DOHH2 (cell line): ENCODE data around the gene NDUFAB1.

ENCODE experiments used
- H3F3A ChIP-seq: fragments of 200-600 bp; sonication (generic), shearing (Covaris generic); 2 replicates; pipeline ENCODE4 v1.6.0; 2016; ENCODE audit warnings: antibody characterized with exemption, mild to moderate bottlenecking; ENCODE audit not compliant: control insufficient read depth, insufficient read depth
- H3K27ac ChIP-seq: fragments of 200-600 bp; sonication (generic); 2 replicates; pipeline ENCODE4 v1.5.1; 2014; ENCODE audit warnings: low read depth, mild to moderate bottlenecking, low read length, moderate library complexity
- H3K27me3 ChIP-seq: fragments of 200-600 bp; sonication (generic); 2 replicates; pipeline ENCODE4 v1.6.1; 2014; ENCODE audit warnings: mild to moderate bottlenecking, low read length, mixed read lengths; ENCODE audit not compliant: control insufficient read depth
- H3K36me3 ChIP-seq: fragments of 200-600 bp; sonication (generic); 2 replicates; pipeline ENCODE4 v1.6.1; 2014; ENCODE audit warnings: mild to moderate bottlenecking, low read length, moderate library complexity, mixed read lengths; ENCODE audit not compliant: control insufficient read depth
- H3K4me1 ChIP-seq: fragments of 200-600 bp; sonication (generic); 2 replicates; pipeline ENCODE4 v1.6.1; 2014; ENCODE audit warnings: mild to moderate bottlenecking, low read length, mixed read lengths; ENCODE audit not compliant: control insufficient read depth
- H3K4me2 ChIP-seq: fragments of 200-600 bp; sonication (generic); 2 replicates; pipeline ENCODE4 v1.6.0; 2014; ENCODE audit warnings: mild to moderate bottlenecking, low read length, moderate library complexity
- H3K4me3 ChIP-seq: fragments of 200-600 bp; sonication (generic); 2 replicates; pipeline ENCODE4 v1.5.1; 2014; ENCODE audit warnings: mild to moderate bottlenecking, low read length, mixed read lengths
- H3K79me2 ChIP-seq: fragments of 200-600 bp; sonication (generic); 2 replicates; pipeline ENCODE4 v1.6.1; 2014; ENCODE audit warnings: mild to moderate bottlenecking, low read length, mixed read lengths; ENCODE audit not compliant: control insufficient read depth
- H3K9me2 ChIP-seq: fragments of 200-600 bp; sonication (generic); replicated peaks from 2 replicates; pipeline ENCODE4 v1.6.1; 2014; ENCODE audit warnings: mild to moderate bottlenecking, low read length, mixed read lengths; ENCODE audit not compliant: control insufficient read depth
- H3K9me3 ChIP-seq: fragments of 200-600 bp; sonication (generic); 2 replicates; pipeline ENCODE4 v1.6.1; 2014; ENCODE audit warnings: antibody characterized with exemption, low read length, mixed read lengths; ENCODE audit not compliant: control insufficient read depth, insufficient read depth
- H4K20me1 ChIP-seq: fragments of 200-600 bp; sonication (generic); 2 replicates; pipeline ENCODE4 v1.6.0; 2014; ENCODE audit warnings: low read depth, mild to moderate bottlenecking, antibody characterized with exemption, low read length, moderate library complexity; ENCODE audit not compliant: control insufficient read depth, insufficient read depth
- CTCF ChIP-seq: fragments of 200-600 bp; sonication (generic); IDR thresholded peaks from one replicate; pipeline ENCODE4 v1.5.1; 2014; ENCODE audit warnings: antibody characterized with exemption, mild to moderate bottlenecking, low read depth, low read length; ENCODE audit not compliant: poor library complexity, severe bottlenecking
- EZH2phosphoT487 ChIP-seq: fragments of 200-600 bp; sonication (generic); IDR thresholded peaks from 2 replicates; pipeline ENCODE4 v1.6.1; 2017; ENCODE audit warnings: borderline replicate concordance, mild to moderate bottlenecking, antibody characterized with exemption, low read length, moderate library complexity, mixed read lengths

Gene NDUFAB1

DNA sequence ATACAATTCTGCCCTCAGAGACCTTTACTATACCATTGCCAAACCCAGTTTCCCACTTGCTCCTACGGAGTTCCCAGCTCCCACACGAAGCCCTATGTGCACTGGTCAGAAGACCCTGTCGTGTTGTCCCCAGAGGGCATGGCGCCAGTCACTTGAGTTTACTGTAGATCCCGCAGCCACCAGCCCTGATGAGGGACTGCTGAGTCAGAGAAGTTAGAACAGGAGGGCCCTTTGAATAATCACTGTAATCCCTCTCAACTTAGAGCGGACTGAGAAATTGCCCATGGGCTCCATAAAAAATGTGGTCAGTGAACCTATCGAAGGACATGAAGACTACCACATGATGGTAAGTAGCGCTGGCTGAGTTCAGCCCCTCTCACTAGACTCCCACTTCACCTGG, 29.4 kb downstream of the NDUFAB1 start:
- no peak overlapping the region for H3K4me3 ChIP-seq
- no peaks in the 10 kb centered on the region for H4K20me1 ChIP-seq
- peaks cover 6% of the 10 kb centered on the region; the same call in 1 of the 2 replicates for H3K79me2 ChIP-seq
- H3K9me3 ChIP-seq: no peaks in the 10 kb centered on the region
- H3K36me3 ChIP-seq: peaks cover 85% of the 10 kb centered on the region
- peaks cover 17% of the 10 kb centered on the region for H3F3A ChIP-seq
- H3K4me1 ChIP-seq: peaks cover 31% of the 10 kb centered on the region
- no peaks in the 10 kb centered on the region for H3K27me3 ChIP-seq
- H3K9me2 ChIP-seq: no peaks in the 10 kb centered on the region
- H3K27ac ChIP-seq: no peak overlapping the region
- TF ChIP-seq CTCF: no peak
- no peak for TF ChIP-seq EZH2phosphoT487
- H3K4me2 ChIP-seq: no peak overlapping the region

DNA sequence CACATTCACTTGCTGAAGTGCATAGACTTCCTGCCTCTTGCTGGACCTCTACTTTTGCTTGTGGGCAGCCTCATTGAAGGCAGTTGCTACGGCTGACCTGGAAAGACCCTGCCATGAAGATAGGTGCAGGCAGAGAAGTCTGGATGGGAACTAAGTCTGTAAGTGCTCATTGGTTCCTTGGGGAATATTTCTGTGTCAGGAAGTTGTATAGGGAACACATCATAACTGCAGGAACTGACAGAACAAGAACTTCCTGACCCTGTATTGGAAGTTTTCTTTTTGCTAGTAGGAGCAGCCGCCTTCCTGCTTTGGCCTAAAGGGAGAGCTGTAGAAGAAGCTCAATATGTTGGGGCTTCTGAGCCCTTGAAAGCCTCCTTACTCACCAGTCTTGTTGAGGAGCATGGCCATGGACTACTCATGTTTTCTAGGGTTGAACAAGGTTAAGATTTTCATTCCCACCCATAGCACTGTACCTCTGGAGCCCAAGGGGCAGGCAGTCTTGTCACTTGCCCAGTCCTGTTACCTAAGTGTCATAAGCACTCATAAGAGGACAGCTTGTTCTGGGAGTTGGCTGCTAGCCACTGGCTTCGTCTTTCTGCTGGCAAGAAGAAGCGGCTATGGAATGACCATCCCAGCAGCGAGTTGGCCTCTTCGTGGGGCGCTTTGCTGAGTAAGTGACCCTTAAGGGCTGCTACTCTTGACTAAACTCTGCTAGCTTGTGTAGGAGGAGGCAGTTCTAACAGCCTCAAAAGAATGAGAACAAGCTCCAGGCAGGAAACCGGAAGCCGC, 31.3 kb downstream of the NDUFAB1 start:
- Histone ChIP-seq H3F3A (0 out of 2 replicates have a peak, but pooled peaks cover 4% of the 10 kb centered on the region), H3K4me3 (no peak overlapping the region), H3K4me2 (no peak overlapping the region), H3K79me2 (peaks cover 20% of the 10 kb centered on the region), H3K36me3 (peaks cover 87% of the 10 kb centered on the region), H3K4me1 (peaks cover 12% of the 10 kb centered on the region), H3K27ac (no peak overlapping the region), H3K9me2 (no peaks in the 10 kb centered on the region), H3K9me3 (no peaks in the 10 kb centered on the region), H3K27me3 (no peaks in the 10 kb centered on the region), H4K20me1 (no peaks in the 10 kb centered on the region)
- TF ChIP-seq EZH2phosphoT487 (no peak), CTCF (no peak)

DNA sequence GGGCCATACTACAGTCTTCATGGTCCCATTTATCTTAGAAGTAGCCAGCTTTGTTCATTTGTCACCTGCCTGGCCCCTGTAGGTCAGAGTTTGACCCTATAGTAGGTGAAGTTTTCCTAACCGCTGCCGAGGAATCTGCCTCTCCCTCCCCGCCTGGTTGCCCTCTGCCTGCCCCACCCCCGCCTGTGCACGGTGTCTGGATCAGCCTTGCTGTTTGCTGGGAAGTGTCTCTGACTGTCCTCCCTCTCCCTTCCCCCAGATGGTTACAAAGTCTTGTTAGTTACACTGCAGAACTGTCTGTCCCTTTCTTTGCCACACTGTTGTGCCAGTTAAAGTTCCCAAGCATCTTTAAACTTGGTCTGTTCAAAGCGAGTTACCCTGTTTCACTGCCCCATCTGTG, 32.9 kb downstream of the NDUFAB1 start:
- H3K4me3 ChIP-seq: no peak overlapping the region
- no peak overlapping the region for H3K4me2 ChIP-seq
- H3K9me2 ChIP-seq: no peaks in the 10 kb centered on the region
- H3K79me2 ChIP-seq: peaks cover 36% of the 10 kb centered on the region
- no peaks in the 10 kb centered on the region for H3K27me3 ChIP-seq
- H3K9me3 ChIP-seq: no peaks in the 10 kb centered on the region
- peaks cover 10% of the 10 kb centered on the region for H3K4me1 ChIP-seq
- TF ChIP-seq EZH2phosphoT487 (no peak), CTCF (no peak)
- peaks cover 83% of the 10 kb centered on the region for H3K36me3 ChIP-seq
- H4K20me1 ChIP-seq: no peaks in the 10 kb centered on the region
- 0 out of 2 replicates have a peak, but pooled peaks cover 4% of the 10 kb centered on the region for H3F3A ChIP-seq
- no peak overlapping the region for H3K27ac ChIP-seq
